Measurements from ENCODE around the gene TMEM219.
A peak's percentile ranks its signal among the peaks of the same experiment; 100 is the strongest.

TMEM219 gene

GRCh38 chr16:29921034-29921385, 40.9 kb upstream of the TMEM219 start:
- DNase-seq (ENCODE audit: low read depth): no peak
- TF ChIP-seq CTCF (conservative IDR thresholded peaks at IDR 0.05; ENCODE audit: low read length): no peak
- no peak overlapping the region for H3K4me3 ChIP-seq (ENCODE audit: low read length)

GRCh38 chr16:29922326-29922725, 39.6 kb upstream of the TMEM219 start:
- H3K4me3 ChIP-seq (ENCODE audit: low read length): no peak overlapping the region
- DNase-seq (ENCODE audit: low read depth): no peak
- no peak for TF ChIP-seq CTCF (conservative IDR thresholded peaks at IDR 0.05; ENCODE audit: low read length)

- no peak overlapping the region for H3K4me3 ChIP-seq (ENCODE audit: low read length)
- DNase-seq (ENCODE audit: low read depth): no peak
- no peak for TF ChIP-seq CTCF (conservative IDR thresholded peaks at IDR 0.05; ENCODE audit: low read length)
Observed at GRCh38 chr16:29922986-29923501, 38.8 kb upstream of the TMEM219 start.

GRCh38 chr16:29925105-29925756, 36.6 kb upstream of the TMEM219 start:
- peak overlapping the region; percentile 95 for H3K4me3 ChIP-seq (ENCODE audit: low read length)

GRCh38 chr16:29925781-29926710, 35.8 kb upstream of the TMEM219 start, which contains the start of gene KCTD13:
Gene KCTD13, minus strand, starts transcription at chr16:29926226. Its CDS starts 193 bp downstream, at chr16:29926033.
- DNase-seq (ENCODE audit: low read depth): peak; percentile 61
- TF ChIP-seq CTCF (conservative IDR thresholded peaks at IDR 0.05; ENCODE audit: low read length): no peak
- peak within 1 kb of the TSS; percentile 95 for H3K4me3 ChIP-seq (ENCODE audit: low read length)

More at GRCh38 chr16:29925105-29925756, 36.6 kb upstream of the TMEM219 start:
- DNase-seq (ENCODE audit: low read depth): no peak
- TF ChIP-seq CTCF (conservative IDR thresholded peaks at IDR 0.05; ENCODE audit: low read length): no peak

- peak; percentile 34 for DNase-seq (ENCODE audit: low read depth)
- peak overlapping the region; percentile 95 for H3K4me3 ChIP-seq (ENCODE audit: low read length)
- no peak for TF ChIP-seq CTCF (conservative IDR thresholded peaks at IDR 0.05; ENCODE audit: low read length)
Observed at GRCh38 chr16:29926711-29927052, 35.2 kb upstream of the TMEM219 start.
